ENCODE measurements around the gene KIF17.

Gene KIF17

GRCh38 chr1:20710469-20711284 lies 7.1 kb downstream of the KIF17 start:
- DNase-seq (ENCODE audit: low read depth), result no peak

- DNase-seq (ENCODE audit: low read depth), result no peak
Observed at GRCh38 chr1:20709868-20710267, 7.9 kb downstream of the KIF17 start.

- DNase-seq (ENCODE audit: low read depth), result no peak
Observed at GRCh38 chr1:20708891-20709290, 8.9 kb downstream of the KIF17 start.

- no peak for DNase-seq (ENCODE audit: low read depth)
Observed at GRCh38 chr1:20708057-20708456, 9.8 kb downstream of the KIF17 start.

GRCh38 chr1:20706841-20707240 lies 11.0 kb downstream of the KIF17 start:
- no peak for DNase-seq (ENCODE audit: low read depth)

- no peak for DNase-seq (ENCODE audit: low read depth)
Observed at GRCh38 chr1:20705203-20705755, 12.5 kb downstream of the KIF17 start.

- no peak for DNase-seq (ENCODE audit: low read depth)
Observed at GRCh38 chr1:20704390-20705202, 13.2 kb downstream of the KIF17 start.

GRCh38 chr1:20703124-20703756 lies 14.6 kb downstream of the KIF17 start:
- no peak for DNase-seq (ENCODE audit: low read depth)

- DNase-seq (ENCODE audit: low read depth), result no peak
Observed at GRCh38 chr1:20702416-20702815, 15.4 kb downstream of the KIF17 start.

- no peak for DNase-seq (ENCODE audit: low read depth)
Observed at GRCh38 chr1:20701847-20702246, 16.0 kb downstream of the KIF17 start.

- DNase-seq (ENCODE audit: low read depth), result no peak
Observed at GRCh38 chr1:20701446-20701845, 16.4 kb downstream of the KIF17 start.

GRCh38 chr1:20700636-20701215 lies 17.1 kb downstream of the KIF17 start:
- no peak for DNase-seq (ENCODE audit: low read depth)

GRCh38 chr1:20699558-20699957 lies 18.2 kb downstream of the KIF17 start:
- no peak for DNase-seq (ENCODE audit: low read depth)

GRCh38 chr1:20698195-20698910 lies 19.5 kb downstream of the KIF17 start:
- peak; percentile 54 for DNase-seq (ENCODE audit: low read depth)

- no peak for DNase-seq (ENCODE audit: low read depth)
Observed at GRCh38 chr1:20697563-20697962, 20.2 kb downstream of the KIF17 start.

GRCh38 chr1:20696397-20697333 lies 21.1 kb downstream of the KIF17 start:
- peak; percentile 56 for DNase-seq (ENCODE audit: low read depth)

GRCh38 chr1:20695515-20695914 lies 22.3 kb downstream of the KIF17 start:
- DNase-seq (ENCODE audit: low read depth), result no peak

- DNase-seq (ENCODE audit: low read depth), result no peak
Observed at GRCh38 chr1:20693623-20694022, 24.2 kb downstream of the KIF17 start.

- no peak for DNase-seq (ENCODE audit: low read depth)
Observed at GRCh38 chr1:20691872-20692271, 25.9 kb downstream of the KIF17 start.

- DNase-seq (ENCODE audit: low read depth), result no peak
Observed at GRCh38 chr1:20689645-20690056, 28.2 kb downstream of the KIF17 start.

All from non-pigmented ciliary epithelial cell (primary cell).